Left ventricle myocardium superior (tissue), 1 donor: ENCODE results near the gene A3GALT2. TPM values are rescaled to one million over a fixed set of nuclear protein-coding genes. Genes with fewer than 3 reads are reported as not detected.
A peak's percentile ranks its signal among the peaks of the same experiment; 100 is the strongest.

ENCODE experiments used
- ATAC-seq: fragments of 200-7000 bp; cut with Tn5 transposase; one replicate; pipeline ENCODE4 v1.9.1; 2020; ENCODE audit warnings: mild to moderate bottlenecking, moderate library complexity
- DNase-seq: peaks from one replicate; pipeline ENCODE4 v3.0.0-alpha.2; 2020
- intact Hi-C: fragments of 100-400 bp; cut with micrococcal nuclease; formaldehyde crosslinking; loops from one replicate; pipeline ENCODE4 v1.11.0; 2022
- total RNA-seq: library from RNA; stranded (reverse); fragmentation: NEBNext Ultra II Directional; extraction: Animal tissue kit (Norgen Biotek cat#: 25700); gene quantifications from one replicate; pipeline ENCODE4 v1.2.1, GENCODE V29; 2021
- donor health status: DM: no; HTN: yes; CAD: no; lungs with severe emphysema.

The A3GALT2 gene
- total RNA-seq, 1 donor from 2014 or later, result not detected

- intact Hi-C loops, result no loop called here
- ATAC-seq (no peak), DNase-seq (no peak)
Measured at GRCh38 chr1:33281554-33282303, 39.2 kb downstream of the A3GALT2 start.

- DNase-seq (no peak), ATAC-seq (no peak)
- intact Hi-C loops, result no loop called here
Measured at GRCh38 chr1:33280091-33280661, 40.7 kb downstream of the A3GALT2 start.

- intact Hi-C loops, result no loop called here
- DNase-seq, result no peak
Measured at GRCh38 chr1:33277488-33278084, 43.3 kb downstream of the A3GALT2 start.

GRCh38 chr1:33276573-33277298 is 44.2 kb downstream of the A3GALT2 start:
- intact Hi-C loops, result no loop called here
- ATAC-seq (no peak), DNase-seq (no peak)

More at GRCh38 chr1:33277488-33278084, 43.3 kb downstream of the A3GALT2 start:
- no peak for ATAC-seq

- no peak for ATAC-seq
- intact Hi-C loops, result no loop called here
- no peak for DNase-seq
Measured at GRCh38 chr1:33275706-33276572, 45.0 kb downstream of the A3GALT2 start.

GRCh38 chr1:33275195-33275594 is 45.7 kb downstream of the A3GALT2 start:
- DNase-seq (no peak), ATAC-seq (no peak)
- intact Hi-C loops, result no loop called here

GRCh38 chr1:33274446-33274845 is 46.5 kb downstream of the A3GALT2 start:
- intact Hi-C loops, result no loop called here
- ATAC-seq (no peak), DNase-seq (no peak)

GRCh38 chr1:33273961-33274371 is 46.9 kb downstream of the A3GALT2 start:
- ATAC-seq (no peak), DNase-seq (no peak)
- intact Hi-C loops, result no loop called here

GRCh38 chr1:33273406-33273805 is 47.5 kb downstream of the A3GALT2 start:
- ATAC-seq, result no peak
- DNase-seq, result no peak
- intact Hi-C loops, result no loop called here

GRCh38 chr1:33272930-33273329 is 48.0 kb downstream of the A3GALT2 start:
- DNase-seq, result no peak
- no peak for ATAC-seq
- intact Hi-C loops, result no loop called here

GRCh38 chr1:33272509-33272908 is 48.4 kb downstream of the A3GALT2 start:
- ATAC-seq (no peak), DNase-seq (no peak)
- intact Hi-C loops, result no loop called here

GRCh38 chr1:33271666-33272505 is 49.0 kb downstream of the A3GALT2 start:
- ATAC-seq (no peak), DNase-seq (no peak)
- intact Hi-C loops, result no loop called here

- ATAC-seq (no peak), DNase-seq (no peak)
- intact Hi-C loops, result no loop called here
Measured at GRCh38 chr1:33270808-33271465, 50.0 kb downstream of the A3GALT2 start.

- DNase-seq (no peak), ATAC-seq (no peak)
- intact Hi-C loops, result no loop called here
Measured at GRCh38 chr1:33270379-33270778, 50.5 kb downstream of the A3GALT2 start.

GRCh38 chr1:33269621-33270020 is 51.3 kb downstream of the A3GALT2 start:
- ATAC-seq (no peak), DNase-seq (no peak)
- intact Hi-C loops, result no loop called here

- DNase-seq (no peak), ATAC-seq (peak; percentile 38)
- intact Hi-C loops, result no loop called here
Measured at GRCh38 chr1:33268927-33269610, 51.8 kb downstream of the A3GALT2 start.

- intact Hi-C loops, result no loop called here
- DNase-seq, result no peak
- ATAC-seq, result no peak
Measured at GRCh38 chr1:33268457-33268856, 52.4 kb downstream of the A3GALT2 start.
